22Rv1 (cell line): ENCODE results near the gene RNLS.

Experiments used
- H3K27ac ChIP-seq: fragments of 450-650 bp; 2 replicates; pipeline ENCODE4 v1.5.1; 2017
- CTCF ChIP-seq: fragments of 450-650 bp; IDR thresholded peaks from 2 replicates; pipeline ENCODE4 v1.5.1; 2017; ENCODE audit warnings: mild to moderate bottlenecking
- ZFX ChIP-seq: fragments of 450-650 bp; IDR thresholded peaks from 2 replicates; pipeline ENCODE4 v1.6.1; 2017; ENCODE audit warnings: antibody characterized with exemption, borderline replicate concordance

The RNLS gene

GRCh38 chr10:88421590-88421989, 161.5 kb downstream of the RNLS start:
- no peak for TF ChIP-seq CTCF
- no peak for TF ChIP-seq ZFX

GRCh38 chr10:88418871-88419270, 164.2 kb downstream of the RNLS start:
- no peak overlapping the region for H3K27ac ChIP-seq
- TF ChIP-seq ZFX (no peak), CTCF (no peak)

More at GRCh38 chr10:88421590-88421989, 161.5 kb downstream of the RNLS start:
- no peak overlapping the region for H3K27ac ChIP-seq

GRCh38 chr10:88417387-88418030, 165.6 kb downstream of the RNLS start:
- no peak overlapping the region for H3K27ac ChIP-seq
- TF ChIP-seq ZFX (no peak), CTCF (no peak)

GRCh38 chr10:88416801-88417200, 166.3 kb downstream of the RNLS start:
- TF ChIP-seq CTCF (no peak), ZFX (no peak)
- H3K27ac ChIP-seq = no peak overlapping the region

GRCh38 chr10:88415533-88416130, 167.5 kb downstream of the RNLS start:
- TF ChIP-seq ZFX (no peak), CTCF (no peak)
- no peak overlapping the region for H3K27ac ChIP-seq

- no peak overlapping the region for H3K27ac ChIP-seq
Observed at GRCh38 chr10:88413412-88413811, 169.7 kb downstream of the RNLS start.

More at GRCh38 chr10:88413412-88413811, 169.7 kb downstream of the RNLS start:
- TF ChIP-seq CTCF = no peak
- TF ChIP-seq ZFX = no peak
